Body of pancreas (tissue), 4 donors: ENCODE results near the gene RHBDF2.
"Not testable (repeated sequence)": the region's sequence is repeated elsewhere in the genome, so short reads cannot be mapped to it uniquely, and the experiment has no call there.

ENCODE experiments used
- POLR2A ChIP-seq, 3 donors: fragments of 450-650 bp; IDR thresholded peaks; one replicate each; pipeline ENCODE4 v1.6.1; 2016; ENCODE audit warnings: antibody characterized with exemption in 3 of 3, mild to moderate bottlenecking in 2 of 3
- TF ChIP-seq, protein P1 (sequence below), 7 experiments: fragments of 450-650 bp in 4 of 7; fragments of 200-600 bp in 3 of 7; sonication (generic) in 3 of 7; IDR thresholded peaks; one replicate each; pipeline ENCODE4 v1.5.1; 2016 to 2019; ENCODE audit warnings: antibody characterized with exemption in 7 of 7

DNA sequence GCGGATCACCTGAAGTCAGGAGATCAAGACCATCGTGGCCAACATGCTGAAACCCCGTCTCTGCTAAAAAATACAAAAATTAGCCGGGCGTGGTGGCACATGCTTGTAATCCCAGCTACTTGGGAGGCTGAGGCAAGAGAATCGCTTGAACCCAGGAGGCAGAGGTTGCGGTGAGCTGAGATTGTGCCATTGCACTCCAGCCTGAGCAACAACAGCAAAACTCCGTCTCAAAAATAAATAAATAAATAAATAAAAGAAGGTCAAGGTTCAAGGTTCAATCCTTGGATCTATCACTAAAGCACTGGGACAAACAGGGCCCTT lies 24.2 kb upstream of the RHBDF2 start:
- TF ChIP-seq, protein P1, sequence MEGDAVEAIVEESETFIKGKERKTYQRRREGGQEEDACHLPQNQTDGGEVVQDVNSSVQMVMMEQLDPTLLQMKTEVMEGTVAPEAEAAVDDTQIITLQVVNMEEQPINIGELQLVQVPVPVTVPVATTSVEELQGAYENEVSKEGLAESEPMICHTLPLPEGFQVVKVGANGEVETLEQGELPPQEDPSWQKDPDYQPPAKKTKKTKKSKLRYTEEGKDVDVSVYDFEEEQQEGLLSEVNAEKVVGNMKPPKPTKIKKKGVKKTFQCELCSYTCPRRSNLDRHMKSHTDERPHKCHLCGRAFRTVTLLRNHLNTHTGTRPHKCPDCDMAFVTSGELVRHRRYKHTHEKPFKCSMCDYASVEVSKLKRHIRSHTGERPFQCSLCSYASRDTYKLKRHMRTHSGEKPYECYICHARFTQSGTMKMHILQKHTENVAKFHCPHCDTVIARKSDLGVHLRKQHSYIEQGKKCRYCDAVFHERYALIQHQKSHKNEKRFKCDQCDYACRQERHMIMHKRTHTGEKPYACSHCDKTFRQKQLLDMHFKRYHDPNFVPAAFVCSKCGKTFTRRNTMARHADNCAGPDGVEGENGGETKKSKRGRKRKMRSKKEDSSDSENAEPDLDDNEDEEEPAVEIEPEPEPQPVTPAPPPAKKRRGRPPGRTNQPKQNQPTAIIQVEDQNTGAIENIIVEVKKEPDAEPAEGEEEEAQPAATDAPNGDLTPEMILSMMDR (IDR thresholded peaks at IDR 0.05) = not testable (repeated sequence)
- TF ChIP-seq POLR2A (IDR thresholded peaks at IDR 0.05) = not testable (repeated sequence)
